Stimulated activated effector memory CD8-positive, alpha-beta T cell treated with anti-CD3 and anti-CD28 coated beads, Interleukin-12 subunit alpha, Interleukin-12 subunit beta, amount 100 ng/mL, for 72 hours (primary cell): ENCODE measurements around the gene COQ8A.
A peak's percentile ranks its signal among the peaks of the same experiment; 100 is the strongest.

ENCODE experiments used
- ATAC-seq: fragments of 150-1000 bp; cut with Tn5 transposase; 2 replicates; pipeline ENCODE4 v1.10.0; 2021
- DNase-seq, 2 donors: peaks; one replicate each; pipeline ENCODE4 v3.0.0; 2021 to 2022; ENCODE audit warnings: low spot score in 2 of 2
- H3K27ac Mint-ChIP-seq: one replicate; pipeline ENCODE4 v1.8.0; 2022; ENCODE audit warnings: mild to moderate bottlenecking, mixed read lengths
- H3K36me3 Mint-ChIP-seq: one replicate; pipeline ENCODE4 v1.8.0; 2022; ENCODE audit warnings: mild to moderate bottlenecking, mixed read lengths
- H3K4me1 Mint-ChIP-seq: one replicate; pipeline ENCODE4 v1.8.0; 2022; ENCODE audit warnings: mixed read lengths
- H3K4me3 Mint-ChIP-seq: one replicate; pipeline ENCODE4 v1.8.0; 2022; ENCODE audit warnings: mild to moderate bottlenecking, mixed read lengths
- H3K9me3 Mint-ChIP-seq: one replicate; pipeline ENCODE4 v1.8.0; 2022; ENCODE audit warnings: mixed read lengths

COQ8A gene

DNA sequence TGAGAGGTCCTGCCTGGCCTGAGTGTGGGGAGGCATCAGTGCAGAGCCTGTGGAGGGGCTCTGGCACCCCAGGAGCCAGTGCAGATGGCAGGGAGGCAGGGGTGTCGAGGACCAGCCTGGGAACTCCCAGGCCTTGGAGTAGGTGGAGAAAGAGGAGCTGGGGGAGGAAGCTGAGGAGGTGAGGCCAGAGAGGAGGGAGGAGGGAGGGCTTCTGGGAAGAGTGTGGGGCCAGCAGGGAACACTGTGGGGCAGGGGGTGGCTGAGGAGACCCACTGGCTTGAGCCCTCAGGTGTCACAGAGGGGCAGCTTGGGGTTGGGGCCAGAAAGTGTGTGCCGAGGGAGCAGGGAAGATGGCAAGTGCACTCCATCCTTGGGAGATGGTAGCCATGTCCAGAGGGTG is 3.8 kb downstream of the COQ8A start:
- Mint-ChIP-seq H3K4me3 (no peak overlapping the region), H3K36me3 (peaks cover 21% of the 10 kb centered on the region), H3K27ac (peak overlapping the region; percentile 75), H3K4me1 (peaks cover 70% of the 10 kb centered on the region), H3K9me3 (no peaks in the 10 kb centered on the region)
- DNase-seq: no peak
- no peak for ATAC-seq

DNA sequence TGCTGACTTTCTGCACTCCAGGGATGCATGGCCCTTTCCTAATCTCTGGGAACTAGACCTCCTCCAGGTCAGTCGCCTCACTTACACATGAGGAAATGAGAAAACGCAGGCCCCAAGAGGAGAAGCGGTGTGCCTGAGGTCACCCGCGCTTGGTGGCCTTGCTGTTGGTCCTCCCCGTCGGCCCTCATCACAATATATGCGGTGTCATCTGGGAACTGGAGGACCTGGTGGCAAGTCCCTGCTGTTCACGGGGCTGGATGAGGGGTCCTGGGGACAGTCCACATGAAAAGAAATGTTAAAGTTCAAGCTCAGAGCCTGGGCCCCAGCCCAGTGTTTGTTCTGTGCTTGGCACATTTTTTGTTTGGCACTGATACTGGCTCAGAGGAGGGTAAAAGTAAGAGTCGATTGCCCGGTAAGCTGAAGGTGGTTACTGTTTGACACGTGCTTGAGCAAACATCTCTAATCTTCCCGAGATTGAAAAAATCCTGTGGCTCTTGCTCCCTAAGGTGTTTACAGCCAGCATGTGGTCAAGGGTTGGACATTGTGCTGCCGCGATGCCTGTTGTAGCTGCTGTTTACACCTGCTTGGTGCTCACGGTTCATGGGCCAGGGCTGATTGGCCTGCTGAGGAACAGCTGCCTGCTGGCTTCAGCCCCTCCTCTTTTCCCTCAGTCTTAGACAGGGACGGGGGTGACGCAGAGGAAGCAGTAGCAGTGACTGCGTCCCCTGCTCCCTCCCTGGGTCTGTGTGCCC is 5.2 kb downstream of the COQ8A start:
- Mint-ChIP-seq H3K27ac (peak overlapping the region; percentile 62), H3K9me3 (no peaks in the 10 kb centered on the region), H3K4me3 (no peak overlapping the region), H3K4me1 (peaks cover 75% of the 10 kb centered on the region), H3K36me3 (peaks cover 8% of the 10 kb centered on the region)
- no peak for DNase-seq
- ATAC-seq: no peak

DNA sequence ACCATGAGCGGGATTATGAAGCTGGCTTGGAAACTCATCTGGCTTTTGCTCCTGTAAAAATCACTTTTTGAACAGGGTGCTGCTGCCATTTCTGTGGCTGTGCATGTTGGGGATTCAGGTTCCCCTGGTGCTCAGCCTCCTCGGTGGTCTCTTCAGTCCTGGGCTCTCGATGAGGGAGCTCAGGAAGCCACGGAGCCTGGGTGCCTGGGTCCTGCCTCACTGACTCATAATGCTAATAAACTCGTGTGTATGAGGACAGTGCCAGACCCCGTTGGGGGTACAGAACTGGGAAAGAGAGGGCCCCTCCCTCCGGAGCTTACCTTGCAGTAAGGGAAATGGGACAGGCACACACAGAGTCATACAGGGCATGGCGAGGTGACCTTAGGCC is 5.8 kb downstream of the COQ8A start:
- H3K27ac Mint-ChIP-seq: peak overlapping the region; percentile 62

DNA sequence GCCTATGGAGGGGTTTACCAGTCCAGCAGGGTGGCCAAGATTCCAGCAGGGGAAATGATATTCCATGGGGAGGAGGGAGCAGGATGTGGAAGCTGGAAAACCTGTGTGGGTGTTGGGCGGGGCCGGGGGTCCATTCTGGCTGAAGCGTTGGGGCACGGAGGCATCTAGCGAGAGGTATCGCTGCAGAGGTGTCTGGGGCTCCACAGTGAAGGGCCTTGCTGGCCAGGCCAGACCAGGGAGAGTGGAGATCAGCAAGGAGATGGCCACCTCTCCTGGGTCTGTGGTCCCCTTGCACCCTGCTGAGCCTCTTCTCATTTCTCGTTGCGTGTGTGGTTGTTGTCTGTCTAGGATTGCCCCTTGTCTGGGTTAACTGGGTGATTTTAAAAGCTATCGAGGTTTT is 6.2 kb downstream of the COQ8A start:
- H3K27ac Mint-ChIP-seq: peak overlapping the region; percentile 62
- ATAC-seq (no peak), DNase-seq (no peak)
- H3K9me3 Mint-ChIP-seq: no peaks in the 10 kb centered on the region
- no peak overlapping the region for H3K4me3 Mint-ChIP-seq
- peaks cover 74% of the 10 kb centered on the region for H3K4me1 Mint-ChIP-seq
- no peaks in the 10 kb centered on the region for H3K36me3 Mint-ChIP-seq

More for the DNA sequence above, 5.8 kb downstream of the COQ8A start:
- H3K4me3 Mint-ChIP-seq: no peak overlapping the region
- no peaks in the 10 kb centered on the region for H3K9me3 Mint-ChIP-seq
- DNase-seq (no peak), ATAC-seq (no peak)
- peaks cover 74% of the 10 kb centered on the region for H3K4me1 Mint-ChIP-seq
- peaks cover 4% of the 10 kb centered on the region for H3K36me3 Mint-ChIP-seq

DNA sequence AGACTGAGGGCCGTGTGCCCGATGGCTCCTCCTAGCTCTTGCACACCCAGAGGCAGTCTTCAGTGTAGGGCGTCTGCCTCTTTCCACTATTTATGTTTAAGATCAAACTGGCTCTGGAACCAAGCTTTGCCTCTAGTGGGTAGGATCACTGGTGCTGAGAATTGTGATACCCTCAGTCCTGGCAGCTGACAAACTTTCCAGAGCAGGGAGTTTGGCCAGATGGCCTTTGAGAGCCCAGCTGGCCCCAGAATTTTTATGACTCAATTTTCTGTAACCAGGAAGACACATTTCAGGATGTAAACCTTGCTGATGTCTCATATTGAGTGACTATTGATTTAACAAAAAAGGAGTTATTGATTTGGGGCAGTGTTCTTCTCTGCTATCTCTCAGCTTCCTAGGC is 6.7 kb downstream of the COQ8A start:
- Mint-ChIP-seq H3K4me1 (peaks cover 73% of the 10 kb centered on the region), H3K4me3 (no peak overlapping the region), H3K27ac (no peak overlapping the region), H3K36me3 (no peaks in the 10 kb centered on the region), H3K9me3 (no peaks in the 10 kb centered on the region)
- DNase-seq (no peak), ATAC-seq (no peak)

DNA sequence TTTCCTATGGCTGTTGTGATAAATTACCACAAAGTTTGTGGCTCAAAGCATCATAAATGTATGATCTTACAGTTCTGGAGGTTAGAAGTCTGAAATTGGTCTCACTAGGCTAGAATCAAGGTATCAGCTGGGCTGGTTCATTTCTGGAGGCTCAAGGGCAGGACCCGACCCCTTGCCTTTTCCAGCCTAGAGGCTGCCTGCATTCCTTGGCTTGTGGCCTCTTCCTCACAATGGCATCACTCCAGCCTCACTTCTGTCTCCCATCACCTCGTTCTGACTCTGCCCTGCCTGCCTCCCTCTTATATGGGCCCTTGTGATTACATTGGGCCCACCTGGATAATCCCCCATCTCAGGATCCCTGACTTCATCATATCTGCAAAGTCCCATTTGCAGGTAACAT is 8.0 kb downstream of the COQ8A start:
- no peak overlapping the region for H3K4me3 Mint-ChIP-seq
- DNase-seq (no peak), ATAC-seq (no peak)
- no peaks in the 10 kb centered on the region for H3K36me3 Mint-ChIP-seq
- H3K4me1 Mint-ChIP-seq: peaks cover 62% of the 10 kb centered on the region
- no peak overlapping the region for H3K27ac Mint-ChIP-seq
- H3K9me3 Mint-ChIP-seq: no peaks in the 10 kb centered on the region

DNA sequence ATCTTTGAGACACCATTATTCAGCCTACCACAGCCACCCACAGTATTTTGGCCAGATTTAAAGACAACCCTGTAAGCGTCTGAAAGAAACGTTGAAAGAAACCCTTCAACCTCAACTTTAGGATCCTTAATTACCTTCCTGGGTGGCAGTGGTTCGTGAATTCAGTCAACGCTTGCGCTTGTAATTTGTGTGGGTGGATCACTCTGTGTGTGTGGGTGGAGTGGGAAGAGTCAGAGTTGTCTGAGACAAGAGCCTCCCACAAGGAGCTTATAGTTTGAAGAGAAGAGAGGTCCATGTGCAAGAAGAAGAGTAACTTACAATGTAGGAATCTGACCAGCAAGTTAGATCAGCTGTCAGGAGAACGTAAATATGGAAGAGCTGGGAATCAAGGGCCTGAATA is 8.4 kb downstream of the COQ8A start:
- no peak overlapping the region for H3K4me3 Mint-ChIP-seq
- H3K27ac Mint-ChIP-seq: peak overlapping the region; percentile 3
- no peak for ATAC-seq
- DNase-seq: no peak
- no peaks in the 10 kb centered on the region for H3K36me3 Mint-ChIP-seq
- peaks cover 62% of the 10 kb centered on the region for H3K4me1 Mint-ChIP-seq
- H3K9me3 Mint-ChIP-seq: no peaks in the 10 kb centered on the region

DNA sequence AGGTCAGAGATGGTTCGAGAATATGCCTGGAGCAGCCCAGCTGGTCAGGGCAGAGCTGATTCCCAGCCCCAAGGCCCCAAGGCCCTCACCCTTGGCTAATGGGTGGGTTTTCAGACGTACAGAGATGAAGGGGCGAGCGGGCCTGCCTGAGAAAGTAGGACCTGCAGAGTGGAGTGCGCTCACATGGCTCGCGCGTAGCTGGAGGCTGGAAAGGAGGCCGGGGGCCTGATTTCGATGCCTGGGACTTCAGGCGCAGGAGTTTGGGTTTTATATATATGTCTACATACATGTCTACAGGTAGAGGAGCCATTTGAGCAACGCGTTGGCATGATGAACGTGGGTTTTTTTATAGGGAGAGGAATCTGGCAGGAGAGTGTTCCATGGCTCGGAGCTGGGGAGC is 8.9 kb downstream of the COQ8A start:
- no peak for DNase-seq
- H3K4me3 Mint-ChIP-seq: no peak overlapping the region
- peak overlapping the region; percentile 3 for H3K27ac Mint-ChIP-seq
- no peaks in the 10 kb centered on the region for H3K9me3 Mint-ChIP-seq
- no peak for ATAC-seq
- H3K4me1 Mint-ChIP-seq: peaks cover 57% of the 10 kb centered on the region
- H3K36me3 Mint-ChIP-seq: no peaks in the 10 kb centered on the region

DNA sequence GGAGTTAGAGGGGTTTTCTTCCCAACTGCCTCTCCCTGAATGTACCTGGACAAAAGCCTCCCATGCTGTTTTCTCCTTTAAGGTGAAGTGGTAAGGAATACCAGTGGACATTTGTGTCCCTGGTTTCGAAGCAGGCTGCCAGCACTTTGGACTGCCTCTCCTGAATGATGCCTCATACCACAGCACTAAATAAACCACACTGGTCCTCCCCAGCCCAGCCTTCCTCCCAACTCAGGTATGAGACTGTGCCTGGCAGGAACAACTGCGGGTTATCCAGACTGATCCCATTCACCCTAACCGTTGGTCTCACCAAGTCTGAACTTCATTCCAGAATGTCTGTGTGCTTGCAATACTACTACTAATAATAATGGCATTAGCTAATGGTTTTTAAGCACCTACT is 9.3 kb downstream of the COQ8A start:
- Mint-ChIP-seq H3K9me3 (no peaks in the 10 kb centered on the region), H3K4me1 (peaks cover 54% of the 10 kb centered on the region), H3K27ac (peak overlapping the region; percentile 3), H3K4me3 (no peak overlapping the region), H3K36me3 (no peaks in the 10 kb centered on the region)
- ATAC-seq (no peak), DNase-seq (no peak)

DNA sequence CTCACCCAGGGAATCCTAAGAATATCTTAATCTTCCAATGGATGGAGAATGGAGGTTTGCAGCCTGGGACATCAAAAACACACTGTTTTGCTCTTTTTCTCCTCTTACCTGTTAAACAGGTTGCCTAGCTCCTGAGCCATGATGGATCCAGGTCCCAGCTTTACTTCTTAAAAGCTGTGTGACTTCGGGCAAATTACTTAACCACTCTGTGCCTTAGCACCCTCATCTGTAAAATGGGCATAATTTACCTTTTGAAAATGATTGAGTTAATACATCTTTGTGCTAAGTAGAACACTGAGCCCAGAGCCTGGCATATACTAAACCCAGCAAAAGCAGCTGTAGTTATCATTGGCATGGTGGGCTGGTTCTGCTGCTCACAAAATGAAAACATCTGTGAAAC is 10.2 kb downstream of the COQ8A start:
- Mint-ChIP-seq H3K4me1 (peaks cover 54% of the 10 kb centered on the region), H3K9me3 (no peaks in the 10 kb centered on the region), H3K27ac (peak overlapping the region; percentile 78), H3K4me3 (no peak overlapping the region), H3K36me3 (no peaks in the 10 kb centered on the region)
- ATAC-seq (no peak), DNase-seq (no peak)

DNA sequence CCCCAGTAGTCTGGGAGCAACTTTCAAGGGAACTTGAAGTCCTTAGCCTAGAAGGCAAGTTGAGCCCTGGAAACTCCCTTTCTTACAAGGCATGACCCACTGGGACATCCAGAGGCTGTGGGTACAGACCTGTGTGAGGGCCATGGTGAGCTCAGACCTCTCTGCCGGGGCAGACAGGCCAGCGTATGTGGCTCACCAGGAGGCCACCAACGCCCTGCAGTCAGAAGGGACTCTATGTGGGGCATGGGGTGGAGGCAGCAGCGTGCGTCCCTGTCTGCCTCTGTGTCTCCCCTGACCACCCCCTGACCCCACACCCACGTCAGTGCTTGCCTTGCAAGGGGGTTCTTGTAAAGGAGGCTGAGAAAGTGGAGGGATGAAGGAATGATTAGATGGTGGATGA is 10.8 kb downstream of the COQ8A start:
- ATAC-seq: peak; percentile 37
- Mint-ChIP-seq H3K27ac (peak overlapping the region; percentile 78), H3K4me1 (peaks cover 54% of the 10 kb centered on the region), H3K36me3 (no peaks in the 10 kb centered on the region), H3K4me3 (no peak overlapping the region), H3K9me3 (no peaks in the 10 kb centered on the region)
- no peak for DNase-seq

DNA sequence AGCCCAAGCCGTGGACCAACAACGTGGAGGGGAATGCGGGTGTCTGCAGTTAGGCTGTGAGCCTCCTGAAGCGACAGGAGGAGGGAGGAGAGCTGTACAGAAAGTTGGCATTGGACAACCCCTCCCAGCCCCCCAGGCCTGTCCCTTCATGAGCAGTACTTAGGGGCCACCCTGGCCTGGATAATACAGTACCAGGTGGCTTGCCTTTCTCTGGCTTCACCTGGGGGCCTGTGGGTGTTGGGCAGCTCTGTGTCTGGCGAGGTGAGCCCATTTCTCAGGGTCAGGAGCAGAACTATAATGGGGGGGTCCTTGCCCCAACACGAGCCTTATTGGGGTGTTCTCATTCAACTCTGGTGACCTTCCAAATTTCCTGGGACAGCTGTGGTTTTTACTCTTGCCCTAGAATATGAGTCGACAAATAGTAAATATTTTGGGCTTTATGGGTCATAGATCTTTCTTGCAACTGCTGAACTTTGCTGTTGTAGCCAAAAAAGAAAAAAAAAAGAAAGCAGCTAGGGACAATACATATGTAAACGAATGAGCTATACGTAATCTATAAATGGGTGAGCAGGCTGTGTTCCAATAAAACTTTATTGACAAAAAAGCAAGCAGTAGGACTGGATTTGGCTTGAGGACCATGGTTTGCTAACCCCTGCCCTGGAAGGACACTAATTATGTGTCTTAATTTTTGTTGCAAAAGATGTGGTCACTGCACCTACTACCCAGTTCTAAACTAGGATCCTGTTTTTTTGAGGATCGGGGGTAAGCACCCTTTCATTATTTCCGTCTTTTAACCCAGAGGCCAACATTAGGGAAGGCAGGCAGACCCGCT is 11.4 kb downstream of the COQ8A start:
- no peak for DNase-seq
- Mint-ChIP-seq H3K4me3 (no peak overlapping the region), H3K27ac (peak overlapping the region; percentile 78), H3K4me1 (peaks cover 47% of the 10 kb centered on the region), H3K36me3 (no peaks in the 10 kb centered on the region), H3K9me3 (no peaks in the 10 kb centered on the region)
- no peak for ATAC-seq

DNA sequence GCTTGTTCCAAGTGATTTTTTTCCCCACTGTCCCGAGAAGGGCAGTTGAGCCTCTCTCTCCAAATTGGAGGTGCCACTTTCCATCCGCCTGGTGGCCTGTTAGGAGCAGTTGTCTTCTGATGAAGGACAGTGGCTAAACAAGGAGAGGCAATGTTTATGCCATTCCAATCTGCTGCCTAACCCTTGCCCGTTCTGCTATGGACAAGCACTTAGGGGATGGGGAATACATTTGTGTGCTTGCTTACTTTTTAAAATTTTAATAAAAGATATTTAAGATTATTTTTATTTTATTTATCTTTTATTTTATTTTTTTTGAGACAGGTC is 12.0 kb downstream of the COQ8A start:
- DNase-seq (no peak), ATAC-seq (no peak)
- no peak overlapping the region for H3K4me3 Mint-ChIP-seq
- H3K27ac Mint-ChIP-seq: no peak overlapping the region
- H3K9me3 Mint-ChIP-seq: peaks cover 2% of the 10 kb centered on the region
- H3K4me1 Mint-ChIP-seq: peaks cover 44% of the 10 kb centered on the region
- H3K36me3 Mint-ChIP-seq: no peaks in the 10 kb centered on the region

DNA sequence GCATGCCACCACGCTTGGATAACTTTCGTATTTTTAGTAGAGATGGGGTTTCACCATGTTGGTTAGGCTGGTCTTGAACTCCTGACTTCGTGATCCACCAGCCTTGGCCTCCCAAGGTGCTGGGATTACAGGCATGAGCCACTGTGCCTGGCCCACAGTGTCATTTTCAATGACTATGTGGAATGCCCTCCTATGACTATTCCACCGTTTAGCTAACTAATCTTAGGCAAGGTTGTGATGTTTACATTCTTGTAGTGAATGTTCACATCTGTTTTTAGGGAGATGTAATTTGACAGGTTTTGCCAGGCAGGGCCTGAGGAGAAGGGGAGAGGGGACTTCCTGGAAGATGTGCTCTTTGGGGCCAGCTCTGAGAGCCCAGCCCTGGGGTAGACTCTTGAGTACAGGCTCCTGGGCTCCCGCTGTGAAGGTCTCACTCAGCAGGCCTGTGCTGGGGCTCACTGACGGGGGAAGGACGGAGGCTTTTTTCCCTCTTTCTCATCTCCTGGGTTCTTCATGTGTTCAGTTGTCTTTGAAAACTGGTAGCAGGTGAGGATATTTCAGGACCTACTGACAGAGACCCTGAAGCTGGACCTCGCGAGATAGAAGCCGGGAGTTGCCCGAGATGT is 13.2 kb downstream of the COQ8A start:
- ATAC-seq (no peak), DNase-seq (no peak)
- H3K4me3 Mint-ChIP-seq: no peak overlapping the region
- H3K9me3 Mint-ChIP-seq: peaks cover 2% of the 10 kb centered on the region
- H3K27ac Mint-ChIP-seq: peak overlapping the region; percentile 71
- no peaks in the 10 kb centered on the region for H3K36me3 Mint-ChIP-seq
- peaks cover 48% of the 10 kb centered on the region for H3K4me1 Mint-ChIP-seq

DNA sequence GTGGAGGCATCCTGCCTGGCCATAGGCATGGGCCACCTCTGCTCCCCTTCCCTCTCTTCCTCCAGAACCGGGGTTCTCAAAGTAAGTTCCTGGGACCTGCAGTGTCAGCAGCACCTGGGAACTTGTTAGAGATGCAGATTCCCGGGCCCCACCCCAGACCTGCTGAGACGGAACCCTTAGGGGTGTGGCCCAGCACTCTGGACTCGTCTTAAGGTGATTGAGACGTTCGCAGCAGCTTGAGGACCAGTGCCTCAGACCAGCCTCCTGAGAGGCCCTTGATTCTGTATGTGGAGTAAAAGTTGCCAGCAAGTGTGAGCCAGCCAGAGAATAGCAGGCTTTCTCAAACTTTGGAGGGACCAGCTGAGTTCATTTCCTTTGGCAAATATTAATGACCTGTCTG is 14.2 kb downstream of the COQ8A start:
- Mint-ChIP-seq H3K27ac (peak overlapping the region; percentile 74), H3K4me3 (no peak overlapping the region), H3K36me3 (no peaks in the 10 kb centered on the region), H3K4me1 (peaks cover 47% of the 10 kb centered on the region), H3K9me3 (peaks cover 2% of the 10 kb centered on the region)
- no peak for ATAC-seq
- DNase-seq: no peak

DNA sequence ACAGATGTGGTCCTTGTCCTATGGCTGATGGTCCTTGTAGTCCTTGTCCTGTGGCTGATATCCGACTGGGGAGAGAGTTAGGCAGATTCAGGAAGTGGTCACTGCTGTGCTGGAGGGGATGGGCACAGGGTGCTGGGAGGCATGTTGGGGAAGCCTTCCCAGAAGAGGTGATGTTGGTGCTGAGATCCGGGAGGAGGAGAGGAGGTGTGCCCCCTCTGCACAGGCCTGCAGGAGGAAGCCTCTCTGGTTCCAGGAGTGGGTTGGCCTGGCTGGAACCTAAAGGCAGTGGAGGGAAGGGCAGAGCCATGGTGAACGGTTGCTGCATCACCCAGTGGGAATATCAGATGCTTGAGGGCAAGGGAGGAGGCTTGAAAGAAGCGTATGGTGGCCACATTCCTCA is 14.7 kb downstream of the COQ8A start:
- Mint-ChIP-seq H3K9me3 (peaks cover 2% of the 10 kb centered on the region), H3K27ac (peak overlapping the region; percentile 74), H3K4me3 (no peak overlapping the region), H3K4me1 (peaks cover 49% of the 10 kb centered on the region), H3K36me3 (no peaks in the 10 kb centered on the region)
- DNase-seq (no peak), ATAC-seq (no peak)
